GM15510 (cell line): ENCODE results near the gene LETM1.

ENCODE experiments used
- POLR2A ChIP-seq: IDR thresholded peaks from 3 replicates; pipeline ENCODE4 v1.6.1; 2011; ENCODE audit warnings: borderline replicate concordance; ENCODE audit not compliant: insufficient read length; ENCODE audit errors: extremely low read depth

LETM1 gene

DNA sequence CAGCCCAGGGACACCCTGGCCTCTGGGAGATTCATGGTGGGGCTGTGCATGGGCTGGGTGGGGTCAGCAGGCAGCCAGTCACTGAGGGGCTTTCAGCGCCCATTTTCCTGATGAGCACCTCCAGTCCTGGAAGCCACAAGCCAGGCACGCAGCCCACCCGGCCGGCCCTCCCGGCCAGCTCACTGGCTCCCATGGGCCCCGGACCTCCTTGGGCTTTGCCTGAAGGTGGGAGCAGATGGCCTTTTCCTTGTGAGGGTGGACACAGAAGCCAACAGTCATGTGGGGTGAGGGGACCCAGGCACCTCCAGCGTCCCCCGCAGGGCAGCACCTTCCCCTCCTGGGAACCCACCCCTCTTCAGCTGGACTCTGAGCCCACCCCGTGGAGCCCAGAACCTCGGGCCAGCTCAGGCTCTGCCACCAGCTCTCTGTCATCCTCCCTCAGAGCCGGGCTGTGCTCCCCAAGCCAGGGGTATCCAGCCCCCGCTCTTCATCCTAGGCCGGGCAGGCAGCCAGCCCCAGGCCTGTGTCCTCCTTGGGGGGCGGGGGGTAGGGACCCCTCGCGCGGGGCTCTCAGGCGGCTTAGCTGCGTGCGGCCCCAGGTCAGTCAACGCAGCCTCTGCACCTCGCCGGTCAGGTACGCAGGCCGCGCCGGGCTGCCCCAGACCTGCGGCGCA is 63.7 kb downstream of the LETM1 start:
- TF ChIP-seq POLR2A = no peak

DNA sequence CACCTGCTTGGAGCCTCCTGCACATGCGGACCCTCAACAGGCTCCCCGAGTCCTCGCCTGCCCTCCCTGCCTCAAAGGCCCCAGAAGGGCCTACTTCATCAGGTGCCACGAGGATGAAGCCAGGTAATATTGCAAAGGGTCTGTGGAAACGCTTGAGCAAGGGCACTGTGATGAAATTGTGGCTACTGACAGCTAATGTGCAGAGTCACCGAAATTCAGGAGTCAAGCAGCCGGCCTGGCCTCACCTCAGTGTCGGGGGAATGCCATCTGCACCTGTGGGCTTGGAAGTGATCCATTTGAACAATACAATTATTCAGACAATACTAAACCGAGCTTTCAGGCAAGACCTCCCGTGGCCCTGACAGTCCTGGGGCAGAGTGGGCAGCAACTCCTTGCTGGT is 66.0 kb downstream of the LETM1 start:
- TF ChIP-seq POLR2A = no peak

DNA sequence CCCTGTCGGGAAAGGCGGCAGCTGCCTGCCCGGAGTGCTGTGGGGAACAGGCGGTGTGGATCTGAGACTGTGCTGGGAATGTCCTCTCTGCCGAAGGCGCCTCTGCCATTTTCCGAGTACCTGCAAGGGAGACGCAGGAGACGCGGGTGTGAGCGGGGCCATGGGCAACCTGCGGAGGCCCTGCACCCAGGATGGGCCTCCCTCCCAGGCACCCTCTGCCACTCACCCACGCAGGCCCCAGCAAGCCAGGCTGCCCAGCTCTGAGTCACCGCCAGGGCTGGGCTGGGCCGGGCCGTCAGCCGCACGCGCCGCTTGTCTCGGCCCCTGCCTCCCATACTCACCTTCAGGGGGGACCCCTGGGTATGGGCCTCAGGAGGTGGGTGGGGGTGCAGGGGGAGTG is 66.4 kb downstream of the LETM1 start:
- no peak for TF ChIP-seq POLR2A

DNA sequence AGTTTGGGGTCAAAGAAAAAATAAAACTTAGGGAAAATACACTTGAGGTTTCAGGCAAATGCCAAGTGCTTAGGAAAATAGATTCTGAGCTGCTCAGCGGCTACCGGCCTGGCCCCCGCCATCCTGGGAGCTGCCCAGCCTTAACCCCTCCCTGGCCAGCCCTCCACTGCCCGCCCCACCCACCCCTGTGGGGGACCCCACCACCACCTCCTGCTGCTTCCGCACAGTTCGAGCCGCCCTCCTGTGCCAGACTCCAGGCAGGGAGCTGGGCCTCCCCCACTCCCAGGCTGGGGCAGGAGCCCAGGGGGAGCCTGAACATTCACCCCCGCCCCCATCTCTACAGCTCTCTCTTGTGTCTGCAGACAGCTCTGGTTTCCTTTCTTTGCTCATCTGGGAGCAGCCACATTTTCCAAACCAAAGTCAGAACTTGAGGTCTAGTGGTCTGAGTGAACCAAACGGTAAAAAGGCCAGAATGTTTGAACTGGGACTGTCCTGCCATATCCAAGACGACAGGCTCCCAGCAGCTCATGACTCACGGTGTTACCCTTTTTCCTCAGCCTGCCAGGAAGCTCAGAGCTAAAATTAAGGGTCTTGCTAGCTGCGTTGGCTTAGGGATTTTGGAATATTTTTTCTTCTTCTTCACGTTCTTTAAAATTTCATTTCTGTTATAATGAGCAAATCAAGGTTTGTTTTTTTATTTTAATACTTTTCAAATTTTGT is 67.5 kb downstream of the LETM1 start:
- TF ChIP-seq POLR2A = no peak

DNA sequence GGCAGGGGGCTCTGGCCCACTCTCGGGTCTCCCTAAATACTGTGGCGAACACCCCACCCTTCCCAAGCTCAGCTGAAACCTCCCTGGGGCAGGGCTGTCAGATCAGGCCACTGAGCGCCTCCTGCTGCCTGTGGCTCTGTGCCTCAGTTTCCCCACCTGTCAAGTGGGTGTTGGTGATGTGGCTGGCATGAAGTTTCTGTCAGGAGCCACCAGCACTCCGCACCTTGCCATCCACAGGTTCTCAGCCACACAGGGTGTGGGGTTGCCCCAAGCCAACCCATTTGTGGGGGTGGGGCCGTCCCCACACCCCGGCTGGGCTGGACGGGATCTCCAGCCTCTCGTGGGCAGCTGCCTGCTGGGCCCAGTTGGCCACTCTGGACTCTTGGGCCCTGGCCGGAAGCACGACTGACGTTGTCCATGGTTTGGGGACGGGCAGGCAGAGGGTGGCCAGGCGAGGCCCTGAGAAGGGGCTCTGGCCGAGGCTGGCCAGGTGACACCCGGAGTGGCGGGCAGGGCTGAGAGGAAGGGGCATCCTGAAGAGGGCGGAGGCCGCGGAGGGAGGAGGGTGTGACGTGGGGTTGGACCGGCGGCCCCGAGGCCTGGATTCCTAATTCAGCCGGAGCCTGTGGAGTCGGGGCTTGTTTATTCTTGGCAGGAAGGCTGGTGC is 68.4 kb downstream of the LETM1 start:
- TF ChIP-seq POLR2A = no peak

DNA sequence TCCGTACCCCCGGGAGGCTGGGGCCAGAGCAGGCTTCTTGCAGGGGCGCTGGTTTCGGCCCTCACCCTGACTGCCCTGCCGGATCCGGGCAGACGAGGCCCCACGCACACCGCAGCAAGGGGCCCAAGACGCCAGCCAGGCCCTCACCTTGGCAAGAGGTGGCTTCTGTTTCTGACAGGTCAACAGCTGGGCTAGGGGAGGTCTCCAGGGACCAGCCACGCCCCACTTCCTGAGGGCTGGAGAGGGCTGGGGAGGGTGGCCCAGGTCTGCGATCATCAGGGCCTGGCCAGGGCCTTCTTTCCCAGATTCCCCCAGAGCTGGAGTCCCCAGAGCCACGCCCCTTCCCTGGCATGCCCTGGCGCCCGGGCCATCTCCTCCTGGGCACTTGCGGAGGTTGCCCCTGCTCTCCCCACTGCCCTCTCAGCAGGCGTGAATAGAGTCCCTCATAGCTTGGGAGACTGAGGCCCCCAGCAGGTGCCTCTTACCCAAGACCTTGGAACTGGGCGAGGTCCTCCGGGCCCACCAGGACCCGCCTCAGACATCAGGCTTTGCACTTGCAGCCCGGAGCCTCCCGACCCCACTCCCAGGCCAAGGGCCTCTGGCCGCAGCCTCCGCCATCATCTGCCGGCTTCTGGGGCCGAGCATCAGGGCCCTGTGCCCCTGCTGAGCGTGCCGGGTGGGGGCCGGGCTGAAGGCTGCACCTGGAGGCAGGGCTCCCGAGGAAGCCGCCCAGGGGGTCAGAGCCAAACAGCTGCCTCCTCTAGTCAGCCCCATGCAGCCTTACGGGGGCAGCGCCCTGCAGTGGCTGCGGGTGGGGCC is 69.2 kb downstream of the LETM1 start:
- no peak for TF ChIP-seq POLR2A

DNA sequence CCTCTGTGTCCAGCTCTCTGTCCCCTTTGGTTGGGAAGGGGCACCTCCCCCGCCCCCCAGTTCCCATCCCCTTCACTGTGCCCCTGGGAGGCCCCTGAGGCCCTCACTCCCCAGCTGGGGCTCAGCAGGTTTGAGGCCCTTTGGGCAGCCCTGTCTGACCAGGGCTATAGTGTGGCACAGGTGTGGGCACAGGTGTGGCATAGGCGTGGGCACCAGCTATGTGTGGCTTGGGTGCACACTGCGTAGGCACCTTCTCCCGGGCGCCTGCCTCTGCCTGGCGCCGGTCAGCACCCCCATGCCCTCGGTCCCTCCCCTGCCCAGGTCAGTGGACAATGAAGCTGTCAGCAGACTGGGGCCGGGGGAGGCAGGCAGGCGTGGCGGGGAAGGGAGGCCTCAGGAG is 70.4 kb downstream of the LETM1 start:
- TF ChIP-seq POLR2A = no peak

DNA sequence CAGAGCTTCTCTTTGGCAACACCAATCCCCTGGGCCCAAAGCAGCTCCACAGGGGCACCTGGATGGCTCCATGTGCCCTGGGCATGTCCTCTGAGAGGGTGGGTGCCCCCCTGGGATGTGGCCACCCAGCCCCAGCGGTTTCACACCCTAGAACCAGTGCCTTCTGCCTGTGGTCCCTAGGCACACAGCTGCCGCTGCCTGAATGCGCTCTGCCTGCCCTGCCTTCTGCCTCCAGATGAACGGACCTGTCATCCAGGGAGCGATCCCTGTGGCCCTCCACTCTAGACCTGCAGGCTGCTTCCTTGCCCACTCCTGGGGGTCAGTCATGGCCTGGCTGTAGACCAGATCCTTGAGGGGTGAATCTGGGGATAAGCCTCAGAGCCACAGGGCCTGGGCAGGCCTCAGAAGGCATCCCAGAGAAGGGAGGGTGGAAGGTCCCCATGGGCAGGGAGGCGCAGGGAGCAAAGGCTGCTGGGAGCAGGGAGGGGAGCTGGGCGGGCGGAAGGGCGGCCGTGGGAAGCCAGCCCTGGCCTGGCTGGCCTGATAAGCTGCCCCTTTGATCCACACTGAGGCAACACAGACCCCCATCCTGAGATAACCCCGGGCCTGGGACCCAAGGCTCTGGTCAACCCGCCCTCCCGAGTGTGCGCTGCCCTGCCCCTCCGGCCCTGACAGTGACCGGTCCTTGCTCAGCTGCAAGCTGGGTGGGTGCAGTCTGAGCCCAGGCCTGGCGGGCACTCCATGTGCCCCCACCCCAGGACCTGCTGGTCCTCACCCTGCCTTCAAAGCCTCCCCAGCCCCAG is 71.0 kb downstream of the LETM1 start:
- no peak for TF ChIP-seq POLR2A

DNA sequence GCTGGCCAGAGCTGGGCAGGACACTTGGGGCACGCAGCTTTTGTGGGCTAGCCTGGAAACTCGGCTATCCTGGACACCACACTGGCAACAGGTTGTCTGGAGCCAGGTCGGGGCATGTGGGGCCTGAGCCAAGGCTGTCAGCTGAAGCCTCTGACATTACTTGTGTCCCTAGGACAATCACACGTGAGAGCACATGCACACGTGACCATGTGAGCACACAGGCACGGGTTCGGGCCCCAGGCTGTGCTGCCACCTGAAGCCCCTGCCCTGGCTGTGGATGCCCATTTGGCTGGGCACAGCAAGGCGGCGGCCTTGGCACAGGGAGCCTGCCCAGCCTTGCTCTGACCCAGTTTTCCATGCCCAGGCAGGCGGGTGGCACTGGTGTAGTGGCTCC is 71.6 kb downstream of the LETM1 start:
- TF ChIP-seq POLR2A = no peak

DNA sequence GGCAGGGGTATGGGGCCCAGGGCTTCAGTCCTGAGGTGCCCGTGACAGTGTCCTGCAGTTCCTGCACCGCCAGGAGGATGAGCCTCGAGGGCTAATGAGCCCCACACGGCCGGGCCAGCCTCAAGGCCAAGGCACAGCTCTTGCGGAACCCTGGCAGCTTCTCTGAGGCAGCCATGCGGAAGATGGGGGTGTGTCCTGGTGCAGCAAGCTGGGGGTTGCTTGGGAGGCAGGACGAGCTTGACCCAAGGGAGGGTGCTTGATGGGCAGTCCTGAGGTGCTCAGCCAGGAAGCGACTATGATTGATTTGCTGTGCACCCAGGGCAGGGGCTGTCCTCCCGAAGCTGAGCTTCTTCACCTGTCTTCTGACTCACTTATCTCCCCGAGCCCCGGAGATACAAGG is 72.0 kb downstream of the LETM1 start:
- TF ChIP-seq POLR2A = no peak

DNA sequence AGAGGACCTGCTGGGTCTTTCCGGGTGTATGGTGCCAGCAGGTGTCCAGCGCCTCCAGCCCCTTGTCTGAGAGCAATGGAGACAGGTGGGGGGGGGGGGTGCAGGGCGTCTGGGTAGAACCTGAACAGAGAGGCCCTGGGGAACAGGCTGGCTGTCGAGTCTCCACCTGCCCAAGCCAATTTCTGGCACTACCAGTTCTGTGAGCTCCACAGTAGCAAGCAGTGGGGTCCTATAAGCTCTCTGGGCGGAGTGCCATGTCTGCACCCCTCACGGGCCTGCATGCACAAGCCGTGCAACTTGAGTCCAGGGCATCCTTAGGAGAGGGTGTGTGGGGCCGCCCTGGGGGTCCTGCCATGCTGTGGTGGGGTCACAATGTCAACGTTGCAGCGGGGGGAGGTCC is 72.9 kb downstream of the LETM1 start:
- no peak for TF ChIP-seq POLR2A

DNA sequence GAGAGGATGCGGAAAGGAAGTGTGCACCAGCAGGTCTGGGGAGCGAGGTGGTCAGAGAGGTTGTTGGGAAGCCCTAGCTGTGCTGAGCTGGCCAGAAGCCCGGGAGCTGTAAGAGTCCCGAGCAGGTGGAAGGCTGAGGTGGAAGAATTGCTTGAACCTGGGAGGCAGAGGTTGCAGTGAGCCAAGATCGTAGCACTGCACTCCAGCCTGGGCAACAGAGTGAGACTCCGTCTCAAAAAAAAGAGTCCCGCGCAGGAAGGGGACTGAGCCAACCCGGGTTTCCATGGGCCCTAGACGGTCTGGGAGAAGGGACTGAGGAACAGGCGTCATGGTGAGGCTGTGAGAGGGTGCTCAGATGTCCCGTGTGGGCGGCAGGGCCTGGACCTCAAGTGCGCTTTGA is 75.5 kb downstream of the LETM1 start:
- TF ChIP-seq POLR2A = no peak

DNA sequence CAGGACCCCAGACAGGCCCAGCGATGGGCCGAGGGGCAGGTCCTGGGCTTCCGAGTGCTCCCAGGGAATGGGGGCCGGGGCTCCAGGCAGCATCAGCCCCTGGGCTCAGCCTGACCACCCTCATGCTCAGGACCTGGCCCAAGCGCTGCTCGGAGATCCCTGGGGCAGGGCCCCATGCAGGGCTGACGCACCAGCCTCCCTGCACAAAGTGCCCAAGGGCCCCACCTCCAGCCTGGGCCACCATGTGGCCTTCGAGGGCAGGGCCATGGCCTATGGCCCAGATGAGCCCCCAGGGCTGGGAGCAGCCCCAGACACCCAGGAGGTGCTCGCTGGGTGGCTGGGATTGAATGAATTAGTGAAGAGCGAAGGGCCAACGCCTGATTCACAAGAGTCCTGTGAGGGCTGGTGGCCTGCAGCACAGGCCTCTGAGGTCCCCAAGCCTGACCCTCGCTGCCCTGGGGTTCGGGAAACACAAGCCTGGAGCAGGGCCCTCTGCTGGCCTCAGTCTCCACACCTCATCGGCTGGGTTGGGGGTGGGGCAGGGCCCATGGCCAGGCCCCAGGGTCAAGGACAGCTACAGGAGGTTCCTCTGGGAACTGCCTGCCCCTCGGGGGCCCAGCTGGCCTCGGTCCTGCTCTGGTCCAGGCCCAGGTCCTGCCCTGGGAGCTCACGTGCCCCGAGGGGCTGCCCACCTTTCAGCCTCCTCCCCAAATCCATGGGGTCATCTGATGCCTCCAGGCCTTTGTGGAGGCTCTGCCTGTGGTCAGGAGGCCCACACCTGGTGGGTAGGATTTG is 76.2 kb downstream of the LETM1 start:
- no peak for TF ChIP-seq POLR2A
